HuH-7 (cell line): ENCODE measurements around the gene SLC35D3.
"Not testable (repeated sequence)": the region's sequence is repeated elsewhere in the genome, so short reads cannot be mapped to it uniquely, and the experiment has no call there.

Experiments used
- DNase-seq: peaks from one replicate; pipeline ENCODE4 v3.0.0; 2011; ENCODE audit warnings: low spot score

SLC35D3 gene, protein sequence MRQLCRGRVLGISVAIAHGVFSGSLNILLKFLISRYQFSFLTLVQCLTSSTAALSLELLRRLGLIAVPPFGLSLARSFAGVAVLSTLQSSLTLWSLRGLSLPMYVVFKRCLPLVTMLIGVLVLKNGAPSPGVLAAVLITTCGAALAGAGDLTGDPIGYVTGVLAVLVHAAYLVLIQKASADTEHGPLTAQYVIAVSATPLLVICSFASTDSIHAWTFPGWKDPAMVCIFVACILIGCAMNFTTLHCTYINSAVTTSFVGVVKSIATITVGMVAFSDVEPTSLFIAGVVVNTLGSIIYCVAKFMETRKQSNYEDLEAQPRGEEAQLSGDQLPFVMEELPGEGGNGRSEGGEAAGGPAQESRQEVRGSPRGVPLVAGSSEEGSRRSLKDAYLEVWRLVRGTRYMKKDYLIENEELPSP

DNA sequence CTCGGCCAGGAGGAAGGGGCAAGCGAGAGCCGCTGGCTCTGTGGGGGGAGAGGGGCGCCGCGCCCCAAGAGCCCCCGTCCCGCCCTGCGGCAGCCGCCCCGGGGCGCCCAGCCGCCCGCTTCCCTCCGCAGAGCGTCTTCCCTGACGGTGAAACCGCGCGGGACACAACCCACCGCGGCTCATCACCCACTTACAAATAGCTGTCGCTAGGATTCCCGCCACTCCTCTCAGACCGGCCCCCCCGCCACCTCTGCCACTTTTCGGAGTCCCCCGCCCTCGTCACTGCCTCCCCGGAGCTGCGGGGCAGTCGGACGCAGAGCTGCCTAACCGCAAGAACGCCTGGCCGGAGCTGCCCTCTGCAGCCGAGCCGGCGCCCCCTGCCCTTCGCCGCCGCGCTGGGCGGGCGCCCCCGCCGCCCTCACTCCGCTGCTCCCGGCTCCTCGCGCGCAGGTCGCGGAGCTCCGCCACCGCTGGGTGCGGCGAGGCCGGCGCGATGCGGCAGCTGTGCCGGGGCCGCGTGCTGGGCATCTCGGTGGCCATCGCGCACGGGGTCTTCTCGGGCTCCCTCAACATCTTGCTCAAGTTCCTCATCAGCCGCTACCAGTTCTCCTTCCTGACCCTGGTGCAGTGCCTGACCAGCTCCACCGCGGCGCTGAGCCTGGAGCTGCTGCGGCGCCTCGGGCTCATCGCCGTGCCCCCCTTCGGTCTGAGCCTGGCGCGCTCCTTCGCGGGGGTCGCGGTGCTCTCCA is at the start of gene SLC35D3:
TSS of gene SLC35D3 (plus strand) at position 366 of the 749 bp plus-strand sequence. CDS start at position 494, 128 bp downstream.
- peak; percentile 44 for DNase-seq

DNA sequence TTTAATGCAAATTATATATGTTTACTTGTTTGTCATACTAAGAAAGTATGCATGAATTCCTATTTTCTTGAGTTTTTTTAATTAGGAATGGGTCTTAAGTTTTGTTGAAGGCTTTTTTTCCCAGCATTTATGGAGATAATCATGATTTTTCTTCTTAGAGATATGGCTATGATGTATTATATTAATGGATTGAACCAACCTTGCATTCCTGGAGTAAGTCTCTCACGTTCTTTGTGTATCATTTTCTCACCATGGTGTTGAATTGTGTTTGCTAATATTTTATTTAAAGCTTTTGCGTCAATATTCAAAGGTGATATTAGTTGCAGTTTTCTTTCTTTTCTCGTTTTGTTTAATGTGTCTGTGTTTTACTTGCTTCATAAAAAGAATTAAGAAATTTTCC is 48.4 kb upstream of the SLC35D3 start:
- DNase-seq, result no peak

DNA sequence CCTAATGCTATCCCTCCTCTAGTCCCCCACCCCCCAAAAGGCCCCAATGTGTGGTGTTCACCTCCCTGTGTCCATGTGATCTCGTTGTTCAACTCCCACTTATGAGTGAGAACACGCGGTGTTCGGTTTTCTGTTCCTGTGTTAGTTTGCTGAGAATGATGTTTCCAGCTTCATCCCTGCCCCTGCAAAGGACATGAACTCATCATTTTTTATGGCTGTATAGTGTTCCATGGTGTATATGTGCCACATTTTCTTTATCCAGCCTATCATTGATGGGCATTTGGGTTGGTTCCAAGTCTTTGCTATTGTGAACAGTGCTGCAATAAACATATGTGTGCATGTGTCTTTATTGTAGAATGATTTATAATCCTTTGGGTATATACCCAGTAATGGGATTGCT is 45.6 kb upstream of the SLC35D3 start:
- not testable (repeated sequence) for DNase-seq

GRCh38 chr6:136880748-136881460 is 41.2 kb upstream of the SLC35D3 start:
- DNase-seq, result no peak

- DNase-seq, result peak; percentile 10
These were observed 36.0 kb upstream of the SLC35D3 start for GRCh38 chr6:136886091-136886490.

DNA sequence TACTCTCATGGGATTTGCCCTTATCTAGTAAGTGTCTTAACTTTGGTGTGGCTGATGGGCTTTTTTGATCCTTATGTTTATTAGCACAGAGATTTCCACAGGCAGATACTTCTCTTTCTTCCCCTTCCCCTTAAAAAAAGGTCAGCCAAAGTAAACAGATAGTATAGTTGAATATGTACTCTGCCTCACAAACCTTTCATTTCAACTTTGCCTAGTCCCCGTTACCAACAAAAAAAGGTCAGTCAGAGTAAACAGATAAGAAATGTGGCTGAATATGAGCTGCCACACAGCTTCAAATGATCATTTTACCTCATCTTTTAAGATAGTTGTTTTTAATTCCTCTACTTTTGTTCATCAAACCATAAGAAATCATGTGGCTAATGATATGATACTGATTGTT is 34.1 kb upstream of the SLC35D3 start:
- peak; percentile 40 for DNase-seq

DNA sequence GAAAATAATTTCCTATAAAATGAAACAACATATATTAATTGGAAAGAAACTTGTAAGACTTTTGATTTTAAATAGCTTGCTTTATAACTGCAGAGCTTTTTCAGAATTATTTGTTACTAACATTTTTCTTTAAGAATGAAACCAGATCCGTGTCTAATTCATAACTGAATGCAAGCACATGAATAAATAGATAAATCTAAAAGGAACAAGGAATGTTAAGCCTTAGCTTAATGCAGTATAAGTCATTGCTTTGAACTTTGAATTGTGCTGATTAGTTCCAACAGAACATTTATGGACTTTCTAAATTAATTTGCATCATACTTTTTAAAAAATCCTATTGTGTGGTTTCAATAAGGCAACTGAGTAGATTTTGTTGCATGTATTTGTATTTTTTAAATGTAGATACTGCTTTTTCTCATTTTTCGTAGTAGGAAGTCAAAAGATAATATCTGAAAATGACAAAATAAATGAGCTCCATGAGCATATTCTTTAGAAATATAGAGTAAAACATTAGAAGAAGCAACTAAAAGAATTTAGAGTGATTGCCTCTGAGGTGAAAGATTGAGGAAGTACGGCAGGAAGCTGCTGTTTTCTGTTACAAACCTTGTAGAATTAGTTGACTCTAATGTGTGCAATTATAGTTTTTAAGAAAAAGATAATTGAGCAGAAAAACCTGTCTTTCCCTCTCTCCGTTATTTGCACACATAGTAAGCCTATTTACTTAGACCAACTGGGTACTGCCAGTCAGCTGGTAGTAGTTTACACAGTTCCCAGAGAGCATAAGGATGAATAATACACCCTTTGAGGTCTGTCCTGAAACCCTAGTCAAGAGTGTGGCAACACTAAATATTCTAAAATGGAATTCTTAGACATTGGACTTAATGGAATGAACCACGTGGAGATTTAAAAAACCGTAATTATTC is 32.6 kb upstream of the SLC35D3 start:
- no peak for DNase-seq

- DNase-seq, result no peak
These were observed 31.8 kb upstream of the SLC35D3 start for GRCh38 chr6:136890194-136890839.

GRCh38 chr6:136890986-136891385 is 31.1 kb upstream of the SLC35D3 start:
- no peak for DNase-seq

DNA sequence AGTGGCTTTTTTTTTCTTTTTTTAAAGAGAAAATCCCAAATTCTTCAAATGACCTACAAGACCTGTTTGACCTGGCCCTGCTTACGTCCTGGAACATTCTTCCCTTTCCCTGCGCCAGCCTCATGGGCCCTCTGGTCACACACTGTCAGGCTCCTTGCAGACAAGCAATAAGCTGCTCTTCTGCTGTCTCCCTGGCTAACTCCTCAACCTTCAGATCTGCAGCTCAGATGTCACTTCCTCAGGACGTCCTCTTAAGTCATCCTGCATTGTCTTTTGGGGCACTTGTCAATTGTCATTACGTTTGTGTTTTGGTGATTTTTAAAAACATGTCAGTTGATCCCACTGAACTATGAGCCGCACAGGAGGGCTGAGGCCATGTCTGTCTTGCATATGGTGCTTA is 28.9 kb upstream of the SLC35D3 start:
- DNase-seq, result no peak

DNA sequence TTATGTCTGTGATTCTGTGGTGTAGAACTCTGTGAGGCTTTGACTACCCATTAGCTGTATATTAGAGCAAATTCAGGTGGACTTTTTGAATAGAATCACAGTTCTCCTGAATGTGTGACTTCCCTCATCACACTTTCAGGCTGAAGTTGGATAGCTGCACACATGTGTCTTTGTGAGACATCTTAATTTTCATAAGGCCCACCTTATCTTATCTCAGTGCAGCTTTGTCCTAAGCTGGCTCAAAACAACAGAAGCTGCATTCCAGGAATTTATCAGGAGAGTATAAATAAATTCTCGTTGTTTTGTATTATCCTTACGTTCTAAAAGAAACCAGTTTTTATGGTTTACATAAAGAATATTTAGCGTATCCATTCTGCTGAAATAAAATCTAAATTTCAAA is 26.2 kb upstream of the SLC35D3 start:
- DNase-seq, result no peak

DNA sequence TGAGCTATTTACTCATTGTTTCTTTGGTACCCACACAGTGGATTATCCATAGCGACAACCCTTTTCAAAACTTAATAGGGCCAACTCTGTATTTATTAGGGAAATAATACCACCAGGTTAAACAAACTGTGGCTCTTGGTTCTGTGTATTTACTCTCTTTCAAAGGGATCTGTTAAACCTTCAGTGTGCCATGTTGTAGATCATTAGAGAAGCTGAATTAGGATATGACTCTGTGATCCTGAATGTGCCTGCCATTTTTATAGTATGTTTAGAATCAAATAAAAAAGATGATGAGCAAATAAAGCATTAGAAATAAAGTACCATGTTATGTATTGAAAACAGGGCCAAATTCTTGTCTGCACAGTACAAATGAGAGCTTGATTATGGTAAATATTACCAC is 25.0 kb upstream of the SLC35D3 start:
- no peak for DNase-seq

DNA sequence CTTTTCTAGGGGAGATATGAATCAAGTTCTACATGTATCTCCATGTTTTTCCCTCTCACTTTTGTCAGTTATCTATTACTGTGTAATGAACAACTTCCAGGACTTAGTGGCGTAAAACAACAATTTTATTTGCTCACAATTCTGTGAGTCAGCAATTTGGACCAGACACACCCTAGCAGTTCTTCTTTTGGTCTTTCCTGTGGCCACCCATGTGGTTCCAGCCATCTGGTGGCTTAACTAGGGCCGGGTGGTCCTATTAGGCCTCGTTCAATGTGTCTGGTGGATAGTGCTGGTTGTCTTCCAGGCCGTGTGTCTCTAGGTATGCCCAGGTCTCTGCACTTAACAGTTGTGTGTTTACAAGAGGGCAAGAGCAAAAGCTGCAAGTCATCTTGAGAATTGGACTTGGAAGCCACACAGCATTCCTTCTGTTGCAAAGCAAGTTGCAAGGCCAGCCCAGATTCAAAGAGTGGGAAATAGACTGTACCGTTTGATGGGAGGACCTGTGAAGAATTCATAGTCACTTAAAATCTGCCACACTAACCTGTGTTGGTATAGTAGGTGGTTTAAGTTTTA is 20.8 kb upstream of the SLC35D3 start:
- no peak for DNase-seq

DNA sequence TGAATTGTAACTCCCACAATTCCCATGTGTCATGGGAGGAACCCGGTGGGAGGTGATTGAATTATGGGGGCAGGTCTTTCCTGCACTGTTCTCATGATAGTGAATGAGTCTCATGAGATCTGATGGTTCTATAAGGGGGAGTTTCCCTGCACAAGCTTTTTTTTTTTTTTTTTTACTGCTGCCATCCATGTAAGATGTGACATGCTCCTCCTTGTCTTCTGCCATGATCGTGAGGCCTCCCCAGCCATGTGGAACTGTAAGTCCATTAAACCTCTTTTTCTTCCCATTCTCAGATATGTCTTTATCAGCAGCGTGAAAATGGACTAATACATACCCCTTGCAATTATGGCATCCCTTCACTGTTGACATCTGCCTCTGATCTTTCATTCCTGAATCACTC is 17.6 kb upstream of the SLC35D3 start:
- not testable (repeated sequence) for DNase-seq

- no peak for DNase-seq
These were observed 7.2 kb upstream of the SLC35D3 start for GRCh38 chr6:136914947-136915346.

- DNase-seq, result no peak
These were observed 3.4 kb upstream of the SLC35D3 start for GRCh38 chr6:136918706-136919105.

DNA sequence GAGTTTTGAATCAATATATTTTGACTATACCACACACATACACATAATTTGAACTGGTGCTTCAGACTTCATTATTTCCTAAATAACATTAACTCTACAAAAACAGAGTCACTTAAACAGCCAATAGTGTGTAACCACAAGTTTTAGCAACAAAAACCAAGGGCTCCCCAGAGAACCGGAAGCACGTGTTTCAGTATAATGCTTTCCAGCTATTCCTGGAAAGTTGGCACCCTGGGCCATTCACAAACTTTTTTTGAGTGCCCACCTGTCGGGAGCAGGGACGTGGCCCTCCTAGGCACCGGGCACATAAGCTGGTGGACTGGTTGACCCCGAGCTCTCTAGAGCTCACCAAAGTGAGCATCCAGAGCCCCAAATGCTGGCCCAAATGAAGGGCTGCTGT is 1.9 kb upstream of the SLC35D3 start:
- no peak for DNase-seq

- DNase-seq, result peak; percentile 48
These were observed 1.3 kb upstream of the SLC35D3 start for GRCh38 chr6:136920671-136921380.

DNA sequence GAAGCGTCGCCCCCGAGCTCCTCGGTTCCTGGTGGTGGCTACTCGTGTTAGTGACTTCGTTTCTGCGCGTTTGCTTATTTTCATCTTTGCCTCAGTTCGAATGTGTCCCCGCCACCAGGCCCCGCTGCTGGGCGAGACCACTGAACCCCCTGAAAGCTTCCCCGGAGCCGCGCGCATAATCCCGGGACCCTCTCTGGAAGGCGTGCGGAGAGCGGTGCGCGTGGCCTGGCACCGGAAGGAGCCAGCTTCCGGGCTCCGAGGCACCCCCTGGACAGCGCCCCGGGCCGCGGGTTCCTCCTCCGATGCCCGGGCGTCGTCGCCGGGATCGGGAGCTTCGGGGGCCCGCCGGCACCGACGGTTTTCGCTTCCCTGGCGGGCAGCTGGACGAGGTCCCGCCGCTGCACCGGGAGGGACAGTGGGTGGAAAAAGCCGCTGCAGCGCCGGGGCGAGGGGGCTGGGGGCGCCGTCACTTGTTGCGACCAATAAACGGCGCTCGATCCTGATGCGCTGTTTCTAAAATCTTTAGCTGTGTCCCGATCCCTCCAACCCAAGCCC is 643 bp upstream of the SLC35D3 start:
- DNase-seq, result peak; percentile 52

DNA sequence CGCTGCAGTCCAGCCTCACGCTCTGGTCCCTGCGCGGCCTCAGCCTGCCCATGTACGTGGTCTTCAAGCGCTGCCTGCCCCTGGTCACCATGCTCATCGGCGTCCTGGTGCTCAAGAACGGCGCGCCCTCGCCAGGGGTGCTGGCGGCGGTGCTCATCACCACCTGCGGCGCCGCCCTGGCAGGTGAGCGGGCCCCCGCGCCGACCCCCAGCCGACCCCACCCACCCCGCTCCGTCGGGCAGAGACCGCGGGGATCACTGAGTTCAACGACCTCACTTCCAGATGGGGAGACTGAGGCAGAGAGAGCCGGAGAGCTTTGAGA is 545 bp downstream of the SLC35D3 start:
- no peak for DNase-seq
